ENCODE data around the gene ABCF2. TPM values are rescaled to one million over a fixed set of nuclear protein-coding genes. Genes with fewer than 3 reads are reported as not detected.

The ABCF2 gene
- polyA plus RNA-seq, 1 experiment, result 62.5 TPM

DNA sequence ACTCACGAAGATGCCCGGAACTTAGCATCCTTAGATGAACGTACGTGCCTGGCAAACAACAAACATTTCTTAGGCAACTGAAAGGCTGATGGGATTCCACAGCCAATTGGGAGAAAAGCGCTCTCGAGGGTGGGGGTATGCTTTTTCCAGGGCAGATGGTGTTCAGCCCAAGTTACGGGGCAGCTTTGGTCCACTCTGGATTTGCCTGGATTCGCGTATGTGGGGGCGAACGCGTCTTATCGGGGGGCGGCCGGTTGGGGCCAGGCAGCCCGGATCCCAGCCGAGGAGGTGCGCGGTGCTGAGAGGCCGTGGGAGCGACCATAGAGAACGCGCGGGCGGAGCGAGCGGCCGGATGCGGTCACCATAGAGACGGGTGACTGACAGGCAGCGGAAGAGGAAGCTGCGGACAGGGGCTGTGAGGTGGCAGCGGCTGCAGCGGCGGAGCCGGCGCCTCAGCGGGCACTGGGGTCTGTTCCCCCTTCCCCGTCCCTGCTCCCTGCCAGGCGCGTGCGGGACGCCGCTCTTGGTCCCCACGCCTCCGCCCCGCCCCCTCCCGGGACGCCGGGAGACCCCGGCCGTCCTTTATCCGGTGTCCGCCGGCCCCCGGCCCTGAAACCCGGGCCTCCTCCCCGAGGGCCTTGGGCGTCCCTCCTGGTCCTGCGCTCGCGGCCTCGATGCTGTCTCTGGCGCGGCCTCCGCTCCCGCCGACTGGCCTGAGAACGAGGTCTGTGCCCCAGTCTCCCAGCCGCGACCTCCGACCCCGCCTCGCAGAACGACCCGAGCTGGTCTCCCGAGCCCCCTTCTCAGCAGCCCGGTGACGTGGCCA, 5.3 kb upstream of the ABCF2 start, which contains the start of gene CHPF2:
CHPF2 (plus strand) TSS at position 393 of the 826 bp plus-strand sequence. CDS start 1,529 bp downstream, outside the sequence.
- DNase-seq (ENCODE audit: low read depth), result peak; percentile 35
- TF ChIP-seq, protein P1, sequence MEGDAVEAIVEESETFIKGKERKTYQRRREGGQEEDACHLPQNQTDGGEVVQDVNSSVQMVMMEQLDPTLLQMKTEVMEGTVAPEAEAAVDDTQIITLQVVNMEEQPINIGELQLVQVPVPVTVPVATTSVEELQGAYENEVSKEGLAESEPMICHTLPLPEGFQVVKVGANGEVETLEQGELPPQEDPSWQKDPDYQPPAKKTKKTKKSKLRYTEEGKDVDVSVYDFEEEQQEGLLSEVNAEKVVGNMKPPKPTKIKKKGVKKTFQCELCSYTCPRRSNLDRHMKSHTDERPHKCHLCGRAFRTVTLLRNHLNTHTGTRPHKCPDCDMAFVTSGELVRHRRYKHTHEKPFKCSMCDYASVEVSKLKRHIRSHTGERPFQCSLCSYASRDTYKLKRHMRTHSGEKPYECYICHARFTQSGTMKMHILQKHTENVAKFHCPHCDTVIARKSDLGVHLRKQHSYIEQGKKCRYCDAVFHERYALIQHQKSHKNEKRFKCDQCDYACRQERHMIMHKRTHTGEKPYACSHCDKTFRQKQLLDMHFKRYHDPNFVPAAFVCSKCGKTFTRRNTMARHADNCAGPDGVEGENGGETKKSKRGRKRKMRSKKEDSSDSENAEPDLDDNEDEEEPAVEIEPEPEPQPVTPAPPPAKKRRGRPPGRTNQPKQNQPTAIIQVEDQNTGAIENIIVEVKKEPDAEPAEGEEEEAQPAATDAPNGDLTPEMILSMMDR (IDR thresholded peaks at IDR 0.05; ENCODE audit: insufficient read depth, low read depth, low read length), result no peak
- no peaks in the 10 kb centered on the region for H3K27me3 ChIP-seq (ENCODE audit: control insufficient read depth, insufficient read depth, low read length)
- ChIA-PET CTCF (interaction anchor here (0.6 to 3.5 kb wide), 4 partner anchors 10 to 34 kb away, joined by 3 to 15 read pairs (median 6); no protein-coding TSS in a partner anchor), POLR2A (no interaction called here)
- H3K4me3 ChIP-seq (ENCODE audit: low read depth, low read length), result peak within 1 kb of the TSS; percentile 97
- H3K36me3 ChIP-seq (ENCODE audit: control insufficient read depth, insufficient read depth, low read length), result peaks cover 16% of the 10 kb centered on the region

DNA sequence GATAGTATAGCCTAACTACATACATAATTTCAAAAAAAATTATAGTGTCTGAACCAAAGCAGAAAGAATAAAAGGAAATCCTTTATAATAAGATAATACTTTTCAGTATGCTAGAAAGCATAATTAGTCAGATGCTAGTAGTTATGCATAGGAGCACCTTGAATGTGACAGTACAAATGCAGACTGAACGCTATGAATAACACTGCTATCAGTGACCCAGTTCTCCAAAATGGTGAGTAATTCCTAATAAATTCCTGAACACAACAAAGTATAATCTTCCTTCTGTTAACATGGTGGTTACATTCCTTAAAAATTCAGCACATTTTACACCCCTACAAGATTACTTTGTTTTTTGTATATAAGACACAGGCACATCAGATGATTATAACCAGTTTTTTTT, 4.1 kb upstream of the ABCF2 start:
- TF ChIP-seq, protein P1 (IDR thresholded peaks at IDR 0.05; ENCODE audit: insufficient read depth, low read depth, low read length), result no peak
- Histone ChIP-seq H3K36me3 (ENCODE audit: control insufficient read depth, insufficient read depth, low read length) (peaks cover 10% of the 10 kb centered on the region), H3K27me3 (ENCODE audit: control insufficient read depth, insufficient read depth, low read length) (no peaks in the 10 kb centered on the region), H3K4me3 (ENCODE audit: low read depth, low read length) (no peak overlapping the region)
- ChIA-PET CTCF (interaction anchor here (1.9 kb wide), 1 partner anchor 13 kb away, joined by 7 read pairs; no protein-coding TSS in a partner anchor), POLR2A (no interaction called here)
- no peak for DNase-seq (ENCODE audit: low read depth)

DNA sequence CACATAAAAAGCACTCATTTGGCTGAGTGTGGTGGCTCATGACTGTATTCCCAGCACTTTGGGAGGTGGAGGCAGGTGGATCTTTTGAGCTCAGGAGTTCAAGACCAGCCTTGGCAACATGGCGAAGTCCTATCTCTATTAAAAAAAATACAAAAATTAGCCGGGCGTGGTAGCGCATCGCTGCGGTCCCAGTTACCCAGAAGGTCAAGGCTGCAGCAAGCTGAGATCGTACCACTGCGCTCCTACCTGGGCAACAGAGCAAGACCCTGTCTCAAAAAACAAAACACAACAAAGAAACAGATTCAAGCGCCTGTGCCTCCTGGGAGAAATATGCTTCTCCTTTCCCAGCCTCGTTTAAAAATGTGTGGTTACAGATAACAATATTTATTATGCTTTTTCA, 2.2 kb upstream of the ABCF2 start:
- Histone ChIP-seq H3K36me3 (ENCODE audit: control insufficient read depth, insufficient read depth, low read length) (peaks cover 4% of the 10 kb centered on the region), H3K4me3 (ENCODE audit: low read depth, low read length) (no peak overlapping the region), H3K27me3 (ENCODE audit: control insufficient read depth, insufficient read depth, low read length) (no peaks in the 10 kb centered on the region)
- TF ChIP-seq, protein P1 (IDR thresholded peaks at IDR 0.05; ENCODE audit: insufficient read depth, low read depth, low read length), result no peak
- DNase-seq (ENCODE audit: low read depth), result no peak
- ChIA-PET POLR2A (no interaction called here), CTCF (interaction anchor here (2.7 to 3.3 kb wide), 2 partner anchors 15 to 17 kb away, joined by 6 to 15 read pairs; no protein-coding TSS in a partner anchor)

DNA sequence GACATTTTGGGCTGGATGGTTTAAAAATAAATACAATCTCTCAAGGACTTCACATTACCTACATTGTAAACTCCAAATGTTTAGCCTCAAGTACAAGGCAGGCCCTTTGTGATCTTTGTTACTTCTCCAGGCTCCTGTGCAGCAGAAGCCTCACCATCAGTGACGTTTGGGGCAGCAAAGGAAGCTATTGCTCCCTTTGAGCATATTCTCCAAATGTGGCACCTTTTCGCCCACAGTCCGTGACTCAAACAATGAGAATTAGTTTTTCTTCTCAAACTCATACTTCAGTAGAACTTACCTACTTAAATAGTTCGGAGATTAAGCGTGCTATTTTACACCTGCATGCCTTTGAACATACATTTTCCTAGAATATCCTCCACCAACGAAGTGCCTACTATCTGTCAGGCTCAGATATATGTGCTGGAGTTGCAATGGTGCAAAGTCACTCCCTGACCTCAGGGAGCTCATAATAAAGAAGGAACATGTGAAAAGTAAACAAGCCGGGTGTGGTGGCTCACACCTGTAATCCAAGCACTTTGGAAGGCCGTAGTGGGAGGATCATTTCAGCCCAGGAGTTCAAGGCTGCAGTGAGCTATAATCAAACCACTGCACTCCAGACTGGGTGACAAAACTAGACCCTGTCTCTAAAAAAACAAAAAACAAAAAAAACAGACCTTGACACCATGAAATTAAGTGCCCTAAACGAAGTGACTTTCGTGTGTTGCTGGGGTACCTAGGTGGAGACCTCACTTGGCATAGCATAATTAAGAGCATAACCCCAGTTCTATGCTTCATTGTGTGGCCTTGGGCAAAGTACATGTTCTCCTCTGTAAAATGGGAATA, 1.2 kb upstream of the ABCF2 start:
- Histone ChIP-seq H3K36me3 (ENCODE audit: control insufficient read depth, insufficient read depth, low read length) (peaks cover 13% of the 10 kb centered on the region), H3K27me3 (ENCODE audit: control insufficient read depth, insufficient read depth, low read length) (no peaks in the 10 kb centered on the region), H3K4me3 (ENCODE audit: low read depth, low read length) (peak overlapping the region; percentile 46)
- ChIA-PET CTCF (interaction anchor here (2.7 to 3.3 kb wide), 2 partner anchors 16 to 18 kb away, joined by 6 to 15 read pairs; no protein-coding TSS in a partner anchor), POLR2A (no interaction called here)
- no peak for DNase-seq (ENCODE audit: low read depth)
- TF ChIP-seq, protein P1 (IDR thresholded peaks at IDR 0.05; ENCODE audit: insufficient read depth, low read depth, low read length), result no peak

DNA sequence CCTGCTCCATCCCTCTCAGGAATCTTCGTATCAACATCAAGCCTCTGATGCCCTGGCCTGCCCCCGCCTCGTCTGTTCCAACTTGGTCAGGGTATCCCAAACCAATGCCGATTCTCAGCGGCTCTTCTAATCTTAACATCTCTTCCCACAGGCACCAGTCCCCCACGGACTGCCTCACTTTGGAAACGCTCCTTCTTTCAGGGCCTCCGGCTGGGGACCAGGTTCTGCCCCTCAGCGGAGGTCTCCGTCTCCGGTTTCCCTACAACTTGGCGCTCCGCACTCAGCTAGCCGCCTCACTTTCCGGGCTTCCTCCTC, 488 bp downstream of the ABCF2 start:
- CTCF ChIA-PET, result interaction anchor here (0.6 to 1.3 kb wide), 4 partner anchors 22 to 79 kb away, joined by 3 to 5 read pairs (median 3); partner anchors contain the start of gene SMARCD3
- POLR2A ChIA-PET, result interaction anchor here (1.0 kb wide), 1 partner anchor 198 kb away, joined by 3 read pairs; the partner anchor contains the start of gene ABCB8
- Histone ChIP-seq H3K27me3 (ENCODE audit: control insufficient read depth, insufficient read depth, low read length) (no peaks in the 10 kb centered on the region), H3K36me3 (ENCODE audit: control insufficient read depth, insufficient read depth, low read length) (peaks cover 21% of the 10 kb centered on the region), H3K4me3 (ENCODE audit: low read depth, low read length) (peak overlapping the region; percentile 96)
- TF ChIP-seq, protein P1 (IDR thresholded peaks at IDR 0.05; ENCODE audit: insufficient read depth, low read depth, low read length), result no peak
- DNase-seq (ENCODE audit: low read depth), result no peak

Data from BJ (cell line).